KMS-11 (cell line): ENCODE measurements around the gene FREM1.

Experiments
- H2AFZ ChIP-seq: fragments of 200-600 bp; sonication (generic); 2 replicates; pipeline ENCODE4 v1.6.1; 2016; ENCODE audit warnings: antibody characterized with exemption, mixed run types, low read depth
- H3K27ac ChIP-seq: fragments of 200-600 bp; sonication (generic); 2 replicates; pipeline ENCODE4 v1.6.1; 2016; ENCODE audit warnings: mild to moderate bottlenecking, mixed run types
- H3K27me3 ChIP-seq: fragments of 200-600 bp; sonication (generic); 2 replicates; pipeline ENCODE4 v1.6.1; 2017; ENCODE audit warnings: mild to moderate bottlenecking, low read depth, mixed run types, moderate library complexity; ENCODE audit not compliant: insufficient read depth
- H3K36me3 ChIP-seq: fragments of 200-600 bp; sonication (generic); 2 replicates; pipeline ENCODE4 v1.6.1; 2017; ENCODE audit warnings: mild to moderate bottlenecking, mixed run types; ENCODE audit not compliant: insufficient read depth
- H3K4me1 ChIP-seq: fragments of 200-600 bp; sonication (generic); 2 replicates; pipeline ENCODE4 v1.6.1; 2016; ENCODE audit warnings: mild to moderate bottlenecking, low read depth, mixed run types; ENCODE audit not compliant: poor library complexity, severe bottlenecking
- H3K4me2 ChIP-seq: fragments of 200-600 bp; sonication (generic); 2 replicates; pipeline ENCODE4 v1.7.0; 2016; ENCODE audit warnings: mild to moderate bottlenecking, mixed run types
- H3K4me3 ChIP-seq: fragments of 200-600 bp; sonication (generic); IDR thresholded peaks from 2 replicates; pipeline ENCODE4 v1.6.1; 2017; ENCODE audit warnings: low read depth, low read length, mixed read lengths; ENCODE audit not compliant: insufficient read depth
- H3K79me2 ChIP-seq: fragments of 200-600 bp; sonication (generic); 2 replicates; pipeline ENCODE4 v1.6.1; 2016; ENCODE audit warnings: low read depth, mixed run types; ENCODE audit not compliant: insufficient read depth
- H3K9ac ChIP-seq: fragments of 200-600 bp; sonication (generic); 2 replicates; pipeline ENCODE4 v1.6.1; 2016; ENCODE audit warnings: mild to moderate bottlenecking, mixed run types
- H4K20me1 ChIP-seq: fragments of 200-600 bp; sonication (generic); 2 replicates; pipeline ENCODE4 v1.6.1; 2016; ENCODE audit warnings: mild to moderate bottlenecking, mixed run types; ENCODE audit not compliant: insufficient read depth
- TF ChIP-seq, protein P1 (sequence below): fragments of 200-600 bp; sonication (generic); conservative IDR thresholded peaks from 2 replicates; pipeline ENCODE4 v1.6.1; 2017; ENCODE audit warnings: low read depth, mild to moderate bottlenecking, antibody characterized with exemption, low read length, moderate library complexity, mixed read lengths

FREM1 gene

DNA sequence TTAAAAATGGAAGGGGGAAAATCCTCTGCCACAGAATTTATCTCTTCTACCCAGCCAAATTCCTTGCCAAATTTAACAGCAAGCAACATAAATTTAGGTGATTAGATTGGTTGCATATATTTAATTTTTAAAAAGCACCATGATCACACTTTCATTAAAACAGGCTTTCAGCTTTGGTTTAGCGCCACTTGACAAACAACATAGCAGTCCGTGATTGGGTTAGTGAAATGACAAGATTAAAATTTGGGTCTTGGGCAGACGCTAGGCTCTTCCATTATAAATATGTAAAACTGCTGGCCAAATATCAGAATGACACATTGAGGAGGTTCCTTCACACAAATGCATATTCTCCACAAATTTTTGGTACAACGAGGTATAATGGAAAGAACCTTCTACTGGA lies 129.5 kb downstream of the FREM1 start:
- H3K27ac ChIP-seq: no peak overlapping the region
- TF ChIP-seq, protein P1, sequence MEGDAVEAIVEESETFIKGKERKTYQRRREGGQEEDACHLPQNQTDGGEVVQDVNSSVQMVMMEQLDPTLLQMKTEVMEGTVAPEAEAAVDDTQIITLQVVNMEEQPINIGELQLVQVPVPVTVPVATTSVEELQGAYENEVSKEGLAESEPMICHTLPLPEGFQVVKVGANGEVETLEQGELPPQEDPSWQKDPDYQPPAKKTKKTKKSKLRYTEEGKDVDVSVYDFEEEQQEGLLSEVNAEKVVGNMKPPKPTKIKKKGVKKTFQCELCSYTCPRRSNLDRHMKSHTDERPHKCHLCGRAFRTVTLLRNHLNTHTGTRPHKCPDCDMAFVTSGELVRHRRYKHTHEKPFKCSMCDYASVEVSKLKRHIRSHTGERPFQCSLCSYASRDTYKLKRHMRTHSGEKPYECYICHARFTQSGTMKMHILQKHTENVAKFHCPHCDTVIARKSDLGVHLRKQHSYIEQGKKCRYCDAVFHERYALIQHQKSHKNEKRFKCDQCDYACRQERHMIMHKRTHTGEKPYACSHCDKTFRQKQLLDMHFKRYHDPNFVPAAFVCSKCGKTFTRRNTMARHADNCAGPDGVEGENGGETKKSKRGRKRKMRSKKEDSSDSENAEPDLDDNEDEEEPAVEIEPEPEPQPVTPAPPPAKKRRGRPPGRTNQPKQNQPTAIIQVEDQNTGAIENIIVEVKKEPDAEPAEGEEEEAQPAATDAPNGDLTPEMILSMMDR: no peak
- no peaks in the 10 kb centered on the region for H4K20me1 ChIP-seq
- H3K79me2 ChIP-seq: no peaks in the 10 kb centered on the region
- H3K9ac ChIP-seq: no peak overlapping the region
- H3K4me1 ChIP-seq: no peaks in the 10 kb centered on the region
- no peaks in the 10 kb centered on the region for H3K27me3 ChIP-seq
- H2AFZ ChIP-seq: no peak overlapping the region
- no peak overlapping the region for H3K4me2 ChIP-seq
- H3K36me3 ChIP-seq: no peaks in the 10 kb centered on the region
- no peak overlapping the region for H3K4me3 ChIP-seq

GRCh38 chr9:14780251-14780650 lies 130.0 kb downstream of the FREM1 start:
- H4K20me1 ChIP-seq: no peaks in the 10 kb centered on the region
- H3K27ac ChIP-seq: no peak overlapping the region
- no peaks in the 10 kb centered on the region for H3K4me1 ChIP-seq
- no peaks in the 10 kb centered on the region for H3K36me3 ChIP-seq
- no peaks in the 10 kb centered on the region for H3K79me2 ChIP-seq
- H3K4me3 ChIP-seq: no peak overlapping the region
- TF ChIP-seq, protein P1: no peak
- no peak overlapping the region for H3K9ac ChIP-seq
- no peaks in the 10 kb centered on the region for H3K27me3 ChIP-seq
- no peak overlapping the region for H2AFZ ChIP-seq
- H3K4me2 ChIP-seq: no peak overlapping the region

GRCh38 chr9:14779566-14780022 lies 130.6 kb downstream of the FREM1 start:
- no peak overlapping the region for H2AFZ ChIP-seq
- H3K36me3 ChIP-seq: no peaks in the 10 kb centered on the region
- no peaks in the 10 kb centered on the region for H3K79me2 ChIP-seq
- H3K27ac ChIP-seq: no peak overlapping the region
- H3K4me3 ChIP-seq: no peak overlapping the region
- H3K9ac ChIP-seq: no peak overlapping the region
- no peaks in the 10 kb centered on the region for H3K4me1 ChIP-seq
- TF ChIP-seq, protein P1: no peak
- H3K4me2 ChIP-seq: no peak overlapping the region
- no peaks in the 10 kb centered on the region for H4K20me1 ChIP-seq
- no peaks in the 10 kb centered on the region for H3K27me3 ChIP-seq

DNA sequence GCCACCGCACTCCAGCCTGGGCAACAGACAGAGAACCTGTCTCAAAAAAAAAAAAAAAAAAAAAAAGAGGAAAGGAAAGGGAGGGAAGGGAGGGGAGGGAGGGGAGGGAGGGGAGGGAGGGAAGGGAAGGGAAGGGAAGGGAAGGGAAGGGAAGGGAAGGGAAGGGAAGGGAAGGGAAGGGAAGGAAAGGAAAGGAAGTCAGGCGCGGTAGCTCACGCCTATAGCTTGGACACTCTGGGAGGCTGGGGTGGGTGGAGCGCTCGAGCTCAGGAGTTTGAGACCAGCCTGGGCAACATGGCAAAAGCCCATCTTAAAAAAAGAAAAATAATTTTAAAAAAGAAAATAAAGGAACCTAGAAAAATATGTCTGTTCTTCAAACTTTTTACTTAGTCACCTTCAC lies 131.7 kb downstream of the FREM1 start:
- Histone ChIP-seq H4K20me1 (no peaks in the 10 kb centered on the region), H3K27me3 (no peaks in the 10 kb centered on the region), H3K4me3 (no peak overlapping the region), H3K79me2 (no peaks in the 10 kb centered on the region), H3K4me2 (no peak overlapping the region), H3K27ac (no peak overlapping the region), H3K9ac (no peak overlapping the region), H2AFZ (no peak overlapping the region), H3K36me3 (no peaks in the 10 kb centered on the region), H3K4me1 (no peaks in the 10 kb centered on the region)
- TF ChIP-seq, protein P1: no peak
